Stomach (tissue), 19 donors: ENCODE data around the gene PLEKHO1. TPM values are rescaled to one million over a fixed set of nuclear protein-coding genes. Genes with fewer than 3 reads are reported as not detected.

Experiments
- DNase-seq, 2 donors: peaks; one replicate each; pipeline versions ENCODE4 v3.0.0 to v3.0.0-alpha.2; 2013 to 2019
- H3K27ac ChIP-seq, 5 donors: fragments of 200-600 bp in 4 of 5; sonication (generic) in 4 of 5; one replicate each; pipeline ENCODE4 v1.5.1; 2013 to 2019; ENCODE audit warnings: mild to moderate bottlenecking in 1 of 5, moderate library complexity in 1 of 5
- H3K27me3 ChIP-seq, 3 donors: fragments of 200-600 bp; sonication (generic); one replicate each; pipeline ENCODE4 v1.5.1; 2017 to 2019; ENCODE audit warnings: mixed run types in 1 of 3
- H3K36me3 ChIP-seq, 4 donors: fragments of 200-600 bp; sonication (generic); 1 replicate in 3 of 4; 2 replicates in 1 of 4; pipeline ENCODE4 v1.5.1; 2016 to 2019
- H3K4me1 ChIP-seq, 4 donors: fragments of 200-600 bp; sonication (generic); one replicate each; pipeline ENCODE4 v1.5.1; 2016 to 2019
- H3K4me3 ChIP-seq, 4 donors: fragments of 200-600 bp; sonication (generic) in 3 of 4; one replicate each; pipeline ENCODE4 v1.5.1; 2016 to 2019; ENCODE audit warnings: mild to moderate bottlenecking in 1 of 4
- H3K9me3 ChIP-seq, 4 donors: fragments of 200-600 bp; sonication (generic); one replicate each; pipeline ENCODE4 v1.5.1; 2016 to 2019
- EP300 ChIP-seq: sonication (generic); formaldehyde crosslinking; IDR thresholded peaks from one replicate; pipeline ENCODE4 v1.6.1; 2017; ENCODE audit warnings: antibody characterized with exemption
- POLR2A ChIP-seq, 4 donors: fragments of 450-650 bp; IDR thresholded peaks; one replicate each; pipeline ENCODE4 v1.6.1; 2016; ENCODE audit warnings: antibody characterized with exemption in 4 of 4, control low read depth in 2 of 4, mild to moderate bottlenecking in 1 of 4, moderate library complexity in 1 of 4
- POLR2AphosphoS5 ChIP-seq, 3 donors: sonication (generic); formaldehyde crosslinking; IDR thresholded peaks; one replicate each; pipeline ENCODE4 v1.6.1; 2016; ENCODE audit warnings: antibody characterized with exemption in 3 of 3
- WGBS, 5 donors: extraction: QIAGEN DNeasy Blood & Tissue Kit in 3 of 5; methylation state at CpG; one replicate each; pipeline versions ENCODE4 v1.1.5 to v1.1.7; 2013 to 2018; 5-methylcytosine and 5-hydroxymethylcytosine counted together
- intact Hi-C: fragments of 100-400 bp; cut with DNase I; formaldehyde crosslinking; loops from one replicate; pipeline ENCODE4 v1.15.1; 2023; ENCODE audit warnings: low total_unique reads
- long read RNA-seq, 10 donors: transcript quantifications; one replicate each; lab custom pipeline, GENCODE V29; 2026
- polyA plus RNA-seq, 3 donors: library from polyadenylated mRNA; stranded (reverse); fragments of 200-250 nt; gene quantifications; one replicate each; pipeline ENCODE4 v1.2.3, GENCODE V29; 2013
- total RNA-seq, 5 donors: library from RNA; depleted of rRNA; stranded (reverse); fragments of >200 nt; gene quantifications; one replicate each; pipeline versions ENCODE4 v1.1.0 to v1.2.3, GENCODE V29; 2014 to 2016
- TF ChIP-seq, protein P1 (sequence below), 7 experiments: fragments of 450-650 bp in 4 of 7; fragments of 200-600 bp in 3 of 7; sonication (generic) in 3 of 7; IDR thresholded peaks; one replicate each; pipeline ENCODE4 v1.5.1; 2016 to 2019; ENCODE audit warnings: antibody characterized with exemption in 7 of 7, control low read depth in 2 of 7, mild to moderate bottlenecking in 1 of 7
- donor health status: healthy with polysubstance abuse.
- donor health status: Bipolar disorder and iron deficiency.
- donor health status: healthy.

PLEKHO1 gene, protein sequence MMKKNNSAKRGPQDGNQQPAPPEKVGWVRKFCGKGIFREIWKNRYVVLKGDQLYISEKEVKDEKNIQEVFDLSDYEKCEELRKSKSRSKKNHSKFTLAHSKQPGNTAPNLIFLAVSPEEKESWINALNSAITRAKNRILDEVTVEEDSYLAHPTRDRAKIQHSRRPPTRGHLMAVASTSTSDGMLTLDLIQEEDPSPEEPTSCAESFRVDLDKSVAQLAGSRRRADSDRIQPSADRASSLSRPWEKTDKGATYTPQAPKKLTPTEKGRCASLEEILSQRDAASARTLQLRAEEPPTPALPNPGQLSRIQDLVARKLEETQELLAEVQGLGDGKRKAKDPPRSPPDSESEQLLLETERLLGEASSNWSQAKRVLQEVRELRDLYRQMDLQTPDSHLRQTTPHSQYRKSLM
- total RNA-seq (100 to 1,000 TPM in 3 of 5 donors, 10 to 100 TPM in 2; 34.6 to 254 (median 100) TPM), polyA plus RNA-seq (10 to 100 TPM; 38.6 to 79.3 (median 40.9) TPM)
- long read RNA-seq, donor 1, transcript PLEKHO1-201 (6 exons, 2,050 nt), result major isoform, 16 of 25 reads
- long read RNA-seq, donor 1, transcript PLEKHO1-205 (5 exons, 1,025 nt), result minor isoform, 9 of 25 reads
- long read RNA-seq, donor 1, partial matches to known transcripts, result 0 of 25 reads
- long read RNA-seq, donor 1, other reads (novel, unspliced or antisense), result 0 of 25 reads
- long read RNA-seq, donor 2, transcript PLEKHO1-201 (6 exons, 2,050 nt), result major isoform, 26 of 35 reads
- long read RNA-seq, donor 2, transcript PLEKHO1-205 (5 exons, 1,025 nt), result minor isoform, 6 of 35 reads
- long read RNA-seq, donor 2, partial matches to known transcripts, result 0 of 35 reads
- long read RNA-seq, donor 2, other reads (novel, unspliced or antisense), result 0 of 35 reads
- long read RNA-seq, donor 3, transcript PLEKHO1-201 (6 exons, 2,050 nt), result major isoform, 5 of 8 reads
- long read RNA-seq, donor 3, partial matches to known transcripts, result 0 of 8 reads
- long read RNA-seq, donor 3, other reads (novel, unspliced or antisense), result 0 of 8 reads
- long read RNA-seq, donor 4, partial matches to known transcripts, result 0 of 3 reads
- long read RNA-seq, donor 4, other reads (novel, unspliced or antisense), result 0 of 3 reads
- long read RNA-seq, donor 5, transcript PLEKHO1-201 (6 exons, 2,050 nt), result major isoform, 17 of 50 reads
- long read RNA-seq, donor 5, partial matches to known transcripts, result 29 of 50 reads
- long read RNA-seq, donor 5, other reads (novel, unspliced or antisense), result 0 of 50 reads
- long read RNA-seq, donor 6, result 0 reads
- long read RNA-seq, donor 7, transcript PLEKHO1-205 (5 exons, 1,025 nt), result minor isoform, 8 of 53 reads
- long read RNA-seq, donor 7, transcript PLEKHO1-201 (6 exons, 2,050 nt), result major isoform, 41 of 53 reads
- long read RNA-seq, donor 7, partial matches to known transcripts, result 0 of 53 reads
- long read RNA-seq, donor 7, other reads (novel, unspliced or antisense), result 0 of 53 reads
- long read RNA-seq, donor 8, transcript PLEKHO1-205 (5 exons, 1,025 nt), result minor isoform, 6 of 51 reads
- long read RNA-seq, donor 8, transcript PLEKHO1-201 (6 exons, 2,050 nt), result major isoform, 13 of 51 reads
- long read RNA-seq, donor 8, partial matches to known transcripts, result 30 of 51 reads
- long read RNA-seq, donor 8, other reads (novel, unspliced or antisense), result 0 of 51 reads
- long read RNA-seq, donor 9, transcript PLEKHO1-201 (6 exons, 2,050 nt), result major isoform, 11 of 46 reads
- long read RNA-seq, donor 9, partial matches to known transcripts, result 33 of 46 reads
- long read RNA-seq, donor 9, other reads (novel, unspliced or antisense), result 0 of 46 reads
- long read RNA-seq, donor 10, transcript PLEKHO1-201 (6 exons, 2,050 nt), result major isoform, 5 of 8 reads
- long read RNA-seq, donor 10, partial matches to known transcripts, result 0 of 8 reads
- long read RNA-seq, donor 10, other reads (novel, unspliced or antisense), result 0 of 8 reads

DNA sequence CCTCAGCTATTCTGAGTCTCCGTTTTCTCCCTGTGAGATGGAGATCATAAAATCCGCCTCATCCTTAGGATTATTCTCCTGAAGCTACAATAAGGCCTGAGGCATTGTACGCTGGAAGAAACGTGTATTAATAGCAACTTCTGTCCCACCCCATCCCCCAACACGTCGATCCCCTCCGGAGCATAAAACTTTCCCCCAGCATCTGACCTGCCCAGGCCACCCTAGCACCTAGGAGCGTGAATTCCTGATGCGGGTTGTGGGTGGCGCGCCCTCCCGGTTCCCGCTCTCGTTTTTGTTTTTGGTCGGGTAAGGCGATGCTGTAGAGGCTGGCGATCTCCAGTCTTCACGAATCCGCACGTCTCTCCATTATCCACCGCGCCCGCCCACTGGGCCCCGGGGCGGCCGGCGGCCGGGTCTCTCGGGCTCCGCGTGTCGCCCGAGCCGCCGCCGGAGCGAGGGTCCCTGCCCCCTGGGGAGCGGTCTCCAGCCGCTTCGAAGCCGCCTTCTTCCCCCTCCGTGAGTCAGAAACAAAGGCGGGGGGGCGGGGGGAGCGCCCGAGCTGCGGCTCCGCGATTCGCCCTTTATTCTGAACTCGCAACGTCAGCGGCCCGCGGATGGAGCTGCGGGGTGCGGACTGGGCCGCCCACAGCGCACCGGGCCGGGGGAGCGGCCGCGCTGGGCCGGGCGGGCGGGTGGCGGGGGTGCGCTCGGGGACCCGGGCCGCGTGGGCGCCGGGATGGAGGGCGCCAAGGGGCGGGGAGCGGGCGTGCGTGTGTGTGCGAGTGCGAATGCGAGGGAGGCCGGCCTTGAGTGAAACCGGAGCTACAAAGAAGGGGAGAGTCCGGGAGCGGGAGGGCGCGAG is at the start of gene PLEKHO1:
Gene PLEKHO1, plus strand, starts transcription at position 646 of the 862 bp plus-strand sequence. CDS start 342 bp downstream, outside the sequence.
- WGBS, 5 donors, result 1 to 2% (median 1%) methylated on average over 28 to 89 of the region's 89 CpGs
- Histone ChIP-seq H3K27me3 (peaks cover 0 to 5% (median 4%) of the 10 kb centered on the region in 3 donors), H3K4me3 (peak within 1 kb of the TSS; percentile 65 to 77 (median 68)), H3K36me3 (peaks cover 7 to 11% (median 8%) of the 10 kb centered on the region in 4 donors), H3K27ac (peak within 1 kb of the TSS; percentile 85 to 98 (median 93)), H3K4me1 (peaks cover 15 to 63% (median 39%) of the 10 kb centered on the region in 4 donors), H3K9me3 (no peaks in the 10 kb centered on the region)
- peak; percentile 81 to 94 for DNase-seq
- no peak for TF ChIP-seq EP300
- TF ChIP-seq POLR2AphosphoS5 (IDR thresholded peaks at IDR 0.05), result peak in 2 of 3 donors; percentile 50 to 63
- no peak for TF ChIP-seq POLR2A (IDR thresholded peaks at IDR 0.05)
- intact Hi-C loops, result no loop called here

DNA sequence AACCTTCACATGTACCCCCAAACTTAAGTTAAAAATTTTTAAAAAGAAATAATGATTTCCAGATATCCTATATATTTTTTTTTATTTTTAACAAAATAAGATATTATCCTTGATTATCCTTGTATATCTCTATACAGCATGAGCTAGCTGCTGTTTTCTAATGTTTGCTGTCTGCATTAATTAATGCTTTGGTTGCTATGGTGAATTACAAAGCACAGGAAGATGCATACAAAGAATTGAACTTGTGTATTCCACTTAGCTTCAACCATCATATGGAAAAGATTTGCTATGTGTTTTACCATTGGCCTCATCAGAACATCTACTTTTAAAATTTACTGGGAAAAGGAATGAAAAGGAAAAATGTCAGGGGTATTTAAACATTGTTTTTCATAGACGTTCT is 46.7 kb upstream of the PLEKHO1 start:
- H3K4me1 ChIP-seq, result no peaks in the 10 kb centered on the region
- H3K4me3 ChIP-seq, result no peak overlapping the region
- H3K9me3 ChIP-seq, result no peaks in the 10 kb centered on the region
- intact Hi-C loops, result no loop called here
- peak in 1 of 2 donors; percentile 6 for DNase-seq
- no peak overlapping the region for H3K27ac ChIP-seq
- H3K27me3 ChIP-seq, result no peaks in the 10 kb centered on the region
- peaks cover 13 to 52% (median 23%) of the 10 kb centered on the region in 4 donors for H3K36me3 ChIP-seq
- TF ChIP-seq POLR2AphosphoS5 (IDR thresholded peaks at IDR 0.05), result no peak
- TF ChIP-seq EP300, result no peak
- TF ChIP-seq POLR2A (IDR thresholded peaks at IDR 0.05), result no peak
- TF ChIP-seq, protein P1, sequence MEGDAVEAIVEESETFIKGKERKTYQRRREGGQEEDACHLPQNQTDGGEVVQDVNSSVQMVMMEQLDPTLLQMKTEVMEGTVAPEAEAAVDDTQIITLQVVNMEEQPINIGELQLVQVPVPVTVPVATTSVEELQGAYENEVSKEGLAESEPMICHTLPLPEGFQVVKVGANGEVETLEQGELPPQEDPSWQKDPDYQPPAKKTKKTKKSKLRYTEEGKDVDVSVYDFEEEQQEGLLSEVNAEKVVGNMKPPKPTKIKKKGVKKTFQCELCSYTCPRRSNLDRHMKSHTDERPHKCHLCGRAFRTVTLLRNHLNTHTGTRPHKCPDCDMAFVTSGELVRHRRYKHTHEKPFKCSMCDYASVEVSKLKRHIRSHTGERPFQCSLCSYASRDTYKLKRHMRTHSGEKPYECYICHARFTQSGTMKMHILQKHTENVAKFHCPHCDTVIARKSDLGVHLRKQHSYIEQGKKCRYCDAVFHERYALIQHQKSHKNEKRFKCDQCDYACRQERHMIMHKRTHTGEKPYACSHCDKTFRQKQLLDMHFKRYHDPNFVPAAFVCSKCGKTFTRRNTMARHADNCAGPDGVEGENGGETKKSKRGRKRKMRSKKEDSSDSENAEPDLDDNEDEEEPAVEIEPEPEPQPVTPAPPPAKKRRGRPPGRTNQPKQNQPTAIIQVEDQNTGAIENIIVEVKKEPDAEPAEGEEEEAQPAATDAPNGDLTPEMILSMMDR (IDR thresholded peaks at IDR 0.05), result no peak
- 60 to 72% (median 66%) methylated on average over 1 of the region's 1 CpG for WGBS, 5 donors

DNA sequence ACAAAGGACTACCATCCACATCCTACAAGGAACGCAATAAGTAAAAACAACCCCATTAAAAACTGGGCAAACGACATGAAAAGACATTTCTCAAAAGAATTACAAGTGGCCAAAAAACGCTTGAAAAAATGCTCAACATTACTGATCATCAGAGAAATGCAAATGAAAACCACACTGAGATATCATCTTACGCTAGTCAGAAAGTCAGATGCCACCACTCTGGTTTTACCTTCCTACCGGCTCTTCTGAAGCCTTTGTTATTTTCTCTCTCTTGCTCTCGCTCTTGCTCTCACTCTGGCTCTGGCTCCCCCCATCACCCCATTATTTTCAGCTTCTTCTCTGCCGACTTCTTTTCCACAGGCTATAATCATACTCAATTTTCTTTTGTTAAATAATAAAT is 43.4 kb upstream of the PLEKHO1 start:
- Histone ChIP-seq H3K27ac (no peak overlapping the region), H3K4me3 (no peak overlapping the region), H3K27me3 (no peaks in the 10 kb centered on the region), H3K9me3 (no peaks in the 10 kb centered on the region), H3K4me1 (no peaks in the 10 kb centered on the region), H3K36me3 (peaks cover 0 to 35% (median 5%) of the 10 kb centered on the region in 4 donors)
- intact Hi-C loops, result no loop called here
- TF ChIP-seq, protein P1 (IDR thresholded peaks at IDR 0.05), result no peak
- no peak for TF ChIP-seq EP300
- no peak for TF ChIP-seq POLR2A (IDR thresholded peaks at IDR 0.05)
- TF ChIP-seq POLR2AphosphoS5 (IDR thresholded peaks at IDR 0.05), result no peak
- WGBS, 5 donors, result 82 to 91% (median 87%) methylated on average over 7 of the region's 7 CpGs
- peak in 1 of 2 donors; percentile 12 for DNase-seq
